Fibroblast of peridontal ligament (primary cell): Measurements from ENCODE around the gene CASQ2.
"Not testable (repeated sequence)": the region's sequence is repeated elsewhere in the genome, so short reads cannot be mapped to it uniquely, and the experiment has no call there.

ENCODE experiments used
- DNase-seq: peaks from one replicate; pipeline ENCODE4 v3.0.0-alpha.2; 2010; ENCODE audit errors: extremely low read depth

The CASQ2 gene

GRCh38 chr1:115781343-115781742 is 12.8 kb upstream of the CASQ2 start:
- DNase-seq, result peak; percentile 84

GRCh38 chr1:115780655-115781054 is 12.1 kb upstream of the CASQ2 start:
- DNase-seq, result not testable (repeated sequence)

DNA sequence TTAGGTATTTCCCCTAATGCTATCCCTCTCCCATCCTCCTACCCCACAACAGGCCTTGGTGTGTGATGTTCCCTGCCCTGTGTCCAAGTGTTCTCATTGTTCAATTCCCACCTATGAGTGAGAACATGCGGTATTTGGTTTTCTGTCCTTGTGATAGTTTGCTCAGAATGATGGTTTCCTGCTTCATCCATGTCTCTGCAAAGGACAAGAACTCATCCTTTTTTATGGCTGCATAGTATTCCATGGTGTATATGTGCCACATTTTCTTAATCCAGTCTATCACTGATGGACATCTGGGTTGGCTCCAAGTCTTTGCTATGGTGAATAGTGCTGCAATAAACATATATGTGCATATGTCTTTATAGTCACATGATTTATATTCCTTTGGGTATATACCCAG is 10.6 kb upstream of the CASQ2 start:
- not testable (repeated sequence) for DNase-seq

GRCh38 chr1:115771847-115772457 is 3.4 kb upstream of the CASQ2 start:
- DNase-seq, result peak; percentile 92

DNA sequence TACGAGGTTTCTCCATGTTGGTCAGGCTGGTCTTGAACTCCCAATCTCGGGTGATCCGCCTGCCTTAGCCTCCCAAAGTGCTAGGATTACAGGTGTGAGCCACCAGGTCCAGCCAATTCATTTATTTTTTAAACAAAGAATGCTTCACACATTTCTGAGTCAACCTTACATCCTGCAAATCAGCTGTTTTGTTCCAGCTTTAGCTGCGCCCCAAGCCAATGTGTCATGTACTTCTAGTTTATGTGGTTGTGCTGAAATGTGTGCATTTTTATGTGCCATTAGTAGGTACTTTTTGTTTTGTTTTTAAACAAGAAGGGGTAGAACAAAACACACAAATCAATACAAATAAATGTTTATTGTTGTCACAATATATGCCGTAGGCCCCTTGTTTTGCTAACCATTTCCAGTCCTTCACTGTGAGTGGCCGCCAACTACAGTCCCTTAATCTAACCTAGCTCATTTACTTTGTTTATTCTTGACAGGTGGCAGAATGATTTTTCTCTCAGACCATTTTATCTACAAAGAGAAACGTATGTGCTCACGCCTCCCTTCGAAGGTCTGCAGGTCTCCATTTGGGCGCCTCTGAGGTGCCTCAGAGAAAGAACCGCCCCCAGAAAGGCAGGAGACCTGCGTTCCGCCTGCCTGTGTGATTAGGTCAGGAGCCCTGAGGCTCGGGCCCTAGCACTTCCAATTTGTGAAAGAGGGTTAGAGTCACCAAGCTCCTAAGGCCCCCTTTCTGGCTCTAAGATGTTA is 2.8 kb upstream of the CASQ2 start:
- no peak for DNase-seq

- DNase-seq, result no peak
Measured at GRCh38 chr1:115767403-115767802, 1.1 kb downstream of the CASQ2 start.

DNA sequence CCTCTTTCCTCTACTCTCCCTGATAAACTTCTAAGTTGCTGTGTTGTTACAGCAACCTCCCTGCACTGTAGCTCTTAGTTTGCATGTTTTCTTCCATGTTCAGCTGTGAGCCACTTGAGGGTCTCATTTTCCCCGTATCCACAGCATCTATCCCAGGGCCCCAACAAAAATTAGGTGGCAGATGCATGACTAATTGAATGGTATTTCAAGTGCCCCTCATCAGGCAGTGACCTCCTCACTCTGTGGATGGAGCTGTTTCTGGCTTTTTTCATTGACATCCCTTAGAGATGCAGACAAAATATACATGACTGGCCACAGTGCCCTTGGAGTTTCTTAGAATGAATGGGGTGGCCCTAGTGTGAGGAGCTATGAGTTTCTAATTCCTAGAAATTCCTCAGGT is 3.4 kb downstream of the CASQ2 start:
- no peak for DNase-seq

GRCh38 chr1:115764541-115764940 is 4.0 kb downstream of the CASQ2 start:
- peak; percentile 62 for DNase-seq

GRCh38 chr1:115762779-115763178 is 5.7 kb downstream of the CASQ2 start:
- DNase-seq, result no peak

DNA sequence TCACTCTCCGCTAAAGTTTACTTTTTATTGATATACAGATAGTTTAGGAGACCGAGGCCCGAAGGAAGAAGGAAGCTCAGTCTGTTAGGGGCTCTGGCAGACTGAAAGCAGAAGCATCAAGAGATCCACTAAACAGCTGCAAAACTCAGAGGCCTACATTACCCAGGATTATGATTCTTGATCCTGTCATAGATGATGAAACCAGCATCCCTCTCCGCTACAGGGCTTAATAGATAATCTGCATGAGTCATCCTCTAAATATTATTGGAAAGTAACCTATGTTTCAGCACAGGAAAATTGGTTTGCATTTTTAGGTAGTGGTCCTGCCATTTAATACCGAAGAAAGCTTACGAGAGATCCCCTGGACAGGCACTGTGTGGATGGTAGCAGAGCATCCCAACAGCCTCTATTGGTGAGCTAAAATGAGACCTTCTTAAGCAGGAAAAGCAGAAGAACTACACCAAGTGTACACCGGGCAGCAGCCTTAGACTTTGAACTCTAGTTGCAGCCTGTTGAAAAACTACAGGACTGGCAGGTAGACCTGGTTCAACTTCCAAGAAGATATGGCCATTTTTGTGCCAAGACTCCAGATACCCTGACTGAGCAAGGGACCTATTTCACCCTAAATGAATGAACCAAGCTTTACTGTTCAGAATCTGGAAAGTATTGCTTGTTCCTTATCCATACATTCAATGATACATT is 6.8 kb downstream of the CASQ2 start:
- no peak for DNase-seq

GRCh38 chr1:115757856-115758255 is 10.7 kb downstream of the CASQ2 start:
- no peak for DNase-seq

GRCh38 chr1:115757326-115757725 is 11.2 kb downstream of the CASQ2 start:
- no peak for DNase-seq

DNA sequence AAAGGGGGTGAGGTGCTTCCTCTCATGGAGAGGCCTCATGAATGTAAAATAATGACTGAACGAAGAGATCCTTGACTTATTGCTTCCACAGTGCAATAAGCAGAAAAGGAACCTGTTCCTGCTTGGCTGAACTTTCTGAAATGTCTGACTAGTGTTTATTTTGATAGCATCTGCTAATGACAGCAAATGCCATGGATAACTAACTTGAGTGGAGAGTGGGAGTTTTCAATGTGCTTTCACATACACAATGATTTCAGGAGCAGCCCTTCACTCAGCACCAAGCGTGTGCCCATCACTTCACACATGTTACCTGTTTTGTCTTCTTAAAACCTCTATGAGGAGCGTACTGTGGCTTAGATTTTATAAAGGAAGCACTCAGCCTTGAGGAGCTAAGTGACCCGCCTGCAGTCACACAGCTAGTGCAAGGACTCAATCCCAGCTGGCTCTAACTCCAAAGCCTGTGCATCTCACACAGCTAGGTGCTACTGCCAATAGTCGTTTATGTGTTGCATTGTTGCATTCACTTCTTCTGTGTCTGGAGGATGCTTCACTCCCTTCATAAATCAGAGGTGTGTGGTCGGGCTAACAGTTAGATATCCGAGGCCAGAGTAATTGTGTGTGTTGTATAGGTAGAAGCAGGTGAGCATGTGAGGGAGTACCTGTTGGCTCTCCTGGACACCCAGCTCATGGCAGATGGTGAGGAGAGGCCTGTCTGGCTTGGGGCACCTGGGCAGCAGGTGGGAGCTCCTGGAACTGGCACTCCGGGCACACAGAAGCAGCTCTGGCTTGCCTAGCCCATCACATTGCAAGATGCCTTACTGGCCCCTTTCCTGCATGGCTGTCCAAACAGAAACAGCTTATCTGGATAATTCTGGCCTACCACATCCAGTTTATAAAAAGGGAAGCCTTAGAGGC is 12.8 kb downstream of the CASQ2 start:
- no peak for DNase-seq

DNA sequence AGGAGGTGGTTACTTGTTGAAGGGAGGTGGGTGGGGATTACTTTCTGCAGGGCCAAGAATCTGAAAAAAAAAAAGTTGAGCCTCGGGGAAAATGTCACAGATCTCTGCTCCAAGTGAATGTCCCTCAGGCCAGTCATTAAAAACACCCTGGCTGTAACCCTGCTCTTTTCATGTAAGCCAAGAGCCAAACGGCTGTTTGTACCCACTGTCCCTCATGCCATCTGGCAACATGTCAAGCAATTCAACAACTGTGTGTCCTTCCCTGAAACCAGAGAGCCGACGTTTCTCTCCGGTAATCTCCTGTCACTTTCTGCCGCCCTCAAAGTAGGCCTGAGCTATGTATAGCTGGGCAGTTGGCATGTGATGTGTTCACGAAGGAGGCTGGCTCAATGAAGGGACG is 14.7 kb downstream of the CASQ2 start:
- no peak for DNase-seq

DNA sequence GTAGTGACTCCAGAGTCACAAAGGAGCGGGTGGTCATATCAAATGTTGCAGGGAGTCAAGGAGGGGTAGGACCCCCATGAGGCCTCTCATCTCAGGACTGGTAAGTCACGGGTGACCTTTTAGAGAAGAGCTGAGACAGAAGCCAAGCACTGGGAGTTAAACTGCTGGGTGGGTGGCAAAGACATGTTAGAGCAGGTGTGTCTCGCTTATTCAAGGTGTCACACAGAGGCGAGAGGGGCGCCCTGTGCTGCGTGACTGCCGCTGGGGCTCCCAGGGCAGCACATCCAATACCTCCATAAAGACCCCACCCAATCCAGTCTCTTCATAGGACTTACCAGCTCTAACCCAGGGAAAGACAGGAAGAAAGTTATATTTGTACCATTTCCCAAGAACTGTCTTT is 15.2 kb downstream of the CASQ2 start:
- DNase-seq, result no peak

- peak; percentile 73 for DNase-seq
Measured at GRCh38 chr1:115748401-115749150, 19.9 kb downstream of the CASQ2 start.

- DNase-seq, result no peak
Measured at GRCh38 chr1:115746021-115746690, 22.4 kb downstream of the CASQ2 start.

- DNase-seq, result no peak
Measured at GRCh38 chr1:115744646-115745275, 23.8 kb downstream of the CASQ2 start.

GRCh38 chr1:115740811-115741210 is 27.7 kb downstream of the CASQ2 start:
- DNase-seq, result no peak

DNA sequence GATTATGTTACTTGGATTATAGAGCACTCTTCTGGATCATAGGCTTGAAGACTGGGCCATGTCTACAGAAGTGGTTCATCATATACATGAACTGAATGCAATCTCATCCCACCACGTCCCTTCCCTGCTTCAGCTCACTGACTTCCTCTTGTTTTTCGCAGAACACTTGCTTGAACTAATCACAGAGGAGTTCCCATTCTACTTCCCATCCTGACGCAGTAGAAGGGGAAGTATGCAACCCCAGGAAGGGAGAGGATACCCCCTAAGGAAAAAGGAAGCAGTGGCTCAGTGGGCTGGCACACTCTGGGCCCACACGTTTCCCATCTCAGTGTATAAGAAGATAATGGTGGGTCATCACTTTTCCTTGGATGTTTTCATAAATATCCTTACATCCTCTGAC is 36.2 kb downstream of the CASQ2 start:
- no peak for DNase-seq
